ENCODE measurements around the gene MAN1A1.

MAN1A1 gene

DNA sequence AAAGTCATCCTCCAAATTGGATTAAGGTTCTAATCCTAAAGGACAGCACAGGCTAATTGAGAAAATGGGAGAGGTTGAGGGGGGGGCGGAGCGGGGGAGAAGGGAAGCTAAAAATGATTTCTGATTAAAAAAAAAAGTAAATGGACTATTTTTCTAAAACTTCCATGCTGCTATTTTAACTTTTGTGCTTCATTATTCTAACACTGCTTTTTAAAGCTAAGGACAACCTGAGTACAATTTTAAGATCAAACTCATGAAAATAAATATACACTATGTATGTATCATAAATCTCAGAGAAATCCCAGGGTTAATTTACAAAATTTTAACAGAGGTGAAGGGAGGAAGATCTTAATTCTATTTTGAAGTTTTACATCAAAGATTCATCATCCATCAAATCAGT, 4.4 kb downstream of the MAN1A1 start:
- no peak for DNase-seq

DNA sequence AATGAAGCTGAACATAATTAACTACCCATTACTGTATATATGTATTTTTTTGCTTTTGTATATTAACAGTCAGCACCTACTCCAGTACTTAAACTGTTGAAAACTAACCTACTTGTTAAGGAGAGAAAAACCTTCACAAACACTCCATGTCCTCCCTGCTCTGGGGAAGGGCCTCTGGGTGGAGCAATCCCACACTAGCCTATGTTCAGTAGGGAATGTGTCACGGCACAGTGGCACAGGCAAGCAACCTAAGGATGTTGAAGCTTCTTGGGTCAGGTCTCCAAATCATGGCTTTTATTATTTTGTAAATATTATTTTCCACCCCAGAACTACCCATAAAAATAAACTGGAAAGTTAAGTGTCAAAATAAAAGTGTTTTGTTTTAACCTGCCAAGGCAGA, 5.3 kb downstream of the MAN1A1 start:
- DNase-seq, result no peak

DNA sequence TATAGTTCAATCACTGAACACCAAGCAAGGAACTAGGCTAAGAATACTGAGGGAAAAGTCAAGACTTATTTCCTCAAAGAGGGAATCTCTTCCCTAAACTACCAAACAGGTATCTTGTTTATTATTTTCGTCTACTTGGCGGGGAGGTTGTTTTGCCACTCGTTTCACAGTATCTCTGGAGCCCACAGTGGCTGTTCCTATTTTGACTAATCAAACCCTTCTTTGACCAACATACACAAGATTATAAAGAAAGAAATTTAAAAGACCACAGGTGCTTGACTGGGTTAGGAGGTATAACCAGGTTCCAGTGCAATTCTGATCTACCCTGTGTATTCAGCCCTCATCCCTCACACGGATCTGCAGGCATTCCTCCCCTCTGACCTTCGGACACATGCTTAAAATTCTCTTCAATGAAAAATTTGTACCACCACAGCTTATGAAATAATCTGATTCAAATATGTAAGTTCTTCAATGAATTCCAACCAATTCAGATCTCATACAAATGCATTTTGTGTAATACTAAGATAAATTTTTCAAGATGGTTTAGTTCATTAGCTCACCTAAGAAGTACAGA, 5.9 kb downstream of the MAN1A1 start:
- no peak for DNase-seq

DNA sequence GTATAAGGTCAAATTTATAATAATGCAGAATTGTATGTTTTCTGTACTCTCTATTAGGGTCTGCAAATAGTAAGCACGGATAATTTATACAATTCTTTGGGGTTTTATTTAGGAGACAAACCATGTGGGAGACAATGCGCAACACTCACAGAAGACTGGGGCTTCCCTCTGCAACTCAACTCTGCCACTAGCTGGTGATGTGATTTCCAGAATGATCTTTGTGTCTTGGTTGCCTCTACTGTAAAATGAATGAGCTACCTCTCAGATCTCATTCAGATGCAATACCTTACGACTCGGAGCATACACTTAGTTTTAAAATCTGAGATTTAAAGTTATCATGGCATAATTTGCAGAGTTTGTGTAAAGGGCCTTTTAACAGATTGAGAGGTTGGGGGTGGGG, 6.4 kb downstream of the MAN1A1 start:
- DNase-seq, result no peak

DNA sequence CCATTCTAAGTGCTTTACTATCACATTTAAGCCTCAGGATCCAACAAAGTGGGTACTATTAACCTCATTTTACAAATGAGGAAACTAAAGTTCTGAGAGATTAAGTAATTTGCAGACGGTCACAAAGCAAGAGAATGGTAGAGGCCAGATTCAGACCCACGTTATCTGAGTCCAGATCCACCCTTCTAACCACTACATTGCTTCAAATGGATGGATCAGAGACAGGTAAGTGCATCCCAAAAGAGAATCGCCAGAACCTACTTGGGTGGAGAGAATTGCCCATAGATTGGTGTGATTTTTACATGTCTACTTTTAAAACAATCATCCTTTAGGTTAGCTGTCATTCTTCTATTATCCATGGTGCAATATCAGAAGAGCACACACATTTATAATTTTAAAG, 7.1 kb downstream of the MAN1A1 start:
- DNase-seq, result no peak

DNA sequence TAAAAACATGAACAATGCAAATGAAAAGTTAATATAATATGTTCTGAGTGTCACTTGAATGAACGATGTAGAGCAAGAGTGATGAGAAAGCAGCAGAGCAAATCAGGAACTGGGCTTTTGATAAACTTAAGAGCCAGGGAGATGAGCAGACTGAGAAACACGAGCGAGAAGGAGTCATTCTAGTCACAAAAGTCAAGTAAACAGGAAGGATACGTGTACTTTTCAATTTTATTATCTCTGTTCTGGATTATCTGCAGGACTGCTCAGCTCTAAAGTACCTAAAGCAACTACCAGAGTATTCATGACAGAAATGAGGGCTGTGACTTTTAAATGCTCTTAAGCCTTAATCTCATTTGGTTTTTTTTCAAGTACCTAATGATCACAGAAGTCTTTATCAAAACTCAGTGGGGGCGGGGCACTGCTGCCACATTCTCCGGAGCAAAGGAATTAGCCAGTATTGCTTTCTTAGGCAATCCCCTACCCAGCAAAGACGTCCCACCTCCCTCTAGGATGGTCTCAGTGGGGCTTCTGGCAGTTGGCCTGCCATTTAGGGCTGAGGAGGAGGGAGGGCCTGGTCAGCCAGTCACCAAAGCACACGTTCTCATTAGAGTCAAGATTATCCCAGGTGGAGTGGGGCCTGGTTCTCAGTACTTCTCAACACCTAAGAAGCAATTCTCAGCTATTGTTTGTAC, 8.6 kb downstream of the MAN1A1 start:
- no peak for DNase-seq

DNA sequence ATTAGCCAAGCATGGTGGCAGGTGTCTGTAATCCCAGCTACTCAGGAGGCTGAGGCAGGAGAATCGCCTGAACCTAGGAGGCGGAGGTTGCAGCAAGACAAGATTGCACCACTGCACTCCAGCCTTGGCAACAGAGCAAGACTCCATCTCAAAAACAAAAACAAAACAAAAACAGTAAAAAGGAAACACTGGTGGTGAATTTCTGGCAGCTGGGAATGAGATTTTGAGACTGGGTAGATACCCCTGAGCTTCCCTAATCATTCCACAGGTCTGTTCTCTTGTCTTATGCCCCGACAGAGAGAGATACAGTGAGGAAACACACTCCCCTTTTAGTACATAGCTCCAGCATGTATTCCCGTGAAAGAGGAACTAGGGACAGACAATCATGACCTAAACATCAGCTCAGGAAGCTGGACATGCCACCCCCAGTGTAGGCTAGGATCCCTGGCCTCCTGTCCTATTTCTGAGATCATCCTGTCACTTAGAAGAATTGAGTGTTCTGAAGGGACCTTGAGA, 9.6 kb downstream of the MAN1A1 start:
- DNase-seq, result no peak

DNA sequence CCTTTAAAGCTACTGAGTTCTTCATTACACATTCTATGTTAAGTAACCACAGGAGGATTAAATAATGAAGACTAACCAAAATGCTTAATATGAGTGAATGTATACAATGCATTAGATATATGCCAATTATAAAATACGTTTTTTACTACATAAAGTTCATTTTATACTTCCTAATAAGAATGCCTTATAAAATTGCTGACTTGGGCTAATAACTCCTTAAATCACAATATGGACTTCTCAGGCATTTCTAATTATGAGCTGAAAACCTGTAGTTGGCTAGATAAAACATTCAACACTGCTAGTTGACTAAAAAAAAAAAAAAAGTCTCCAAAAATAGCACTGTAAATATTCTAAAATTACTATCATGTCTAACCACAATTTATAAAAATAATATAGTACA, 11.8 kb downstream of the MAN1A1 start:
- DNase-seq, result no peak

DNA sequence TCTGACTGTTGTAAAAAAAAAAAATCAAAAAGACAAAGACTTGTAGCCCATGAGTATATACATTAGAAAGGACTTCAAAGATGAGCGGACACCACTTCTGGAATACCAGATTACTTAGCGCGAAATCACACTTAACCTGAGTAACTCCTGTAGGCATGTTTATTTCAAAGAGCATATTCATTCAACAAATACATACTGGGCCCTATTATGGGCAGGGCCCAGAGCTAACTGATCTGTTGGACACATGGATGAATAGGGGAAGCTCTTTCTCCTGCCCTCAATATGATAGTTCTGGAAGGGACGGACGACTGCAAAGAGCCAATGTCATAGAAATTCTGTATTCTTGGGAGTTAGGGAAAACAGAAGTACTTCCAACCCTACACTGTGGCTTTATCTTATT, 12.3 kb downstream of the MAN1A1 start:
- DNase-seq, result no peak

DNA sequence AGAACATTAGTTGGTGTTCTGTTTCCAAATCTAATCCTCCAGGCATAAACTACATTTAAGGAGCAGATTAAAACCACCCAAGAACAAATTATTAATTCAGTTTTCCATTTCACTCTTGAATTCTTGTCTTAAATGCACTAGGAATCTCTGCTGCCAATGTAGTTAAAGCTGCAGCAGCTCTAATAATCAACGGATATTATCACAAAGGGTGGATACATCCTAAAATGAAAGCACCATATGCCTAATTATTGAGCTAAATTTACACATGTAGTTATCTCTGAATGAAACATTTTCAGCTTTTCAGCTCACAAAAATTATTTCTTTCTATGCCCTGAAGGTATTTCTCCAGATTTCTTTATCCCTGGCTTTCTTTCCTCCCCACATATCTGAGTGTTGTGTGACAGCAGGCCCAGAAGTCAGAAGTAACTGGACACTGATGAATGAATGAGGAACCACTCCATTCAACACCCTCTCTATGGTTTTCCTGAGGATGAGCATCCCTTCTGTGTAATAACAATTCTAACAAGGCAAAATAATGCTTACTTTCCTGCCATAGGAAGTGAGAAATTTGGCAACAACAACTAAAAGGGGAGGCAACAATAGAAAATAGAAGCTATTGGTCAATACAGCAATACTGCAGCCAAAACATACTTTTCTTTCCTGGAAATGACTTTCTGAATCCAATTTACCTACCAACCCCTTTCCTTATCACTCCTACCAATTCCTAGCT, 14.9 kb downstream of the MAN1A1 start:
- no peak for DNase-seq

DNA sequence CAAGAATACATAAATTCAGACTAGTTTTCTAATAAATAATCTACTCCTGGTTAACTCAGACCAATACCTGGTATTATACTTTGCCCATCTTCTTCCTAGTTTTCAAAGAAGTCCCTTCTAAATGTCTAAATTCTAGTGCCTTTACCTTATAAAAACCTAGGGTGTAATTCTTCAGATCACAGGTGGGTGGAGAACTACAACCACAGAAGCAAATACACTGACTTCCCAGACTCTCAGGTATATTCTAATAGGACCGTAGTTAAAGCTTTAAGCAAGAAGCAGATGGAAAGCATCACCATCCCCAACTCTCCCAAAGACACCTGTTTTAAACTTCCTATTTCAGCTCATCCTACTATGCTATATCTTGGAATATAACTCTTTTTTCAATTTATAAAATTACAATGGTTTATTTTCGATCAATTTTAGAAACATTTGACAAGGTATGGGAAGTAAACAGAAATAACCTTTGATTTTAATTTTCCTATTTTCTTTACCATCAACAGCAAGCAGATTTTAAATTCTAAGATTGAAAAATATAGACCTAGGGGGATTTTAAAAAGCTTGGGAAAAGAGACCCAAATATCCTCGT, 15.8 kb downstream of the MAN1A1 start:
- no peak for DNase-seq

DNA sequence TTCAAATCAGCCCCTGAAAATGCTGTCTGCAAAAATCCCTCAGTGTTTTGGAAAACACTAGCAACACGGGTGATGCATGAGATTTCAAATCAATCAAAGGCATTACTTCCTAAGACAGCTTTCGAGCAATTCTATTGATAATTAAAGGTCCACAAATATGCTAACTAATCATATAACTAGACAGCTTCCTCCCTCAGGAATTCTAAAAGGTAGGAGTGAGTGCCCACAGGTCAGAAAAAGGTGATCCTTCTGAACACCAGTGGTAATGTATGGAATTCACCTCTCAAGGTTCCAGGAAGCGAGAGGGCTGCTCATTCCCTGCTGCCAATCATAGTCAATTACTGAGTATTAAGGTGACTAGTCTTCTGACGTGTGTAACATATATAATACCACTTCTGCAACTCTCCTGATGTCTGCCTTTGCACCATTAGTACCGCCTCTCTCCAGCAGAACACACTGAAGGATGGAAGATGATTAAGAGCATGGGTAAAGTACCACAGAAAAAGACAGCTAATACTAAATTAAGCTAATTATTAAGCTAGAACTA, 16.4 kb downstream of the MAN1A1 start:
- no peak for DNase-seq

DNA sequence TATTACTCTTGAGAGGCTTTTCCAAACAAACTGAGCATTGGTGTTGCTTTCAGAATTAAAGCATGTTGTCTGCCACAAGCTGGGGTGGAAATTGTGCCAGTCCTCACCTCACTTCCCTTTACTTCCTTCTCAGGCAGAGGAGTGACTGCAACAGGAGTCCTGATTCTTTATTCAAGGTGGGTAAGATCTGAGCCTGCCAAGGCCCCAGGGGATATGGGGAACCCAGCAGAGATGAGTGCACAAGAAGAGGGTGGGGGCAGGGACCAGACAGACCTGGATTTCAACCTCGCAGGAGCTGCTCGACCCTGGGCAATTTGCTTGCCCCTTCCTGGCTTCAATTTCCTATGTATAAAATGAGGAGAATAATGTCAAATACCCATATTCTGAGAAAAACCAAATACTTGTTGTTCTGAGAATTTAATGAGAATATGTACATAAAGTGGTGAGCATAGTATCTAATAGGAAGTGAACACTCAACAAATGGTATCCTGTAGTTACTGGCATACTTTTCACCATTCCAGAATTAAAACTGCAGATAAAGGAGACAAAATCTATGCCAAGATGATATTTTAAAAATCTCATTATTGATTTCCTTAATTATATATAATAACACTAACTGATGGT, 17.8 kb downstream of the MAN1A1 start:
- DNase-seq, result no peak

DNA sequence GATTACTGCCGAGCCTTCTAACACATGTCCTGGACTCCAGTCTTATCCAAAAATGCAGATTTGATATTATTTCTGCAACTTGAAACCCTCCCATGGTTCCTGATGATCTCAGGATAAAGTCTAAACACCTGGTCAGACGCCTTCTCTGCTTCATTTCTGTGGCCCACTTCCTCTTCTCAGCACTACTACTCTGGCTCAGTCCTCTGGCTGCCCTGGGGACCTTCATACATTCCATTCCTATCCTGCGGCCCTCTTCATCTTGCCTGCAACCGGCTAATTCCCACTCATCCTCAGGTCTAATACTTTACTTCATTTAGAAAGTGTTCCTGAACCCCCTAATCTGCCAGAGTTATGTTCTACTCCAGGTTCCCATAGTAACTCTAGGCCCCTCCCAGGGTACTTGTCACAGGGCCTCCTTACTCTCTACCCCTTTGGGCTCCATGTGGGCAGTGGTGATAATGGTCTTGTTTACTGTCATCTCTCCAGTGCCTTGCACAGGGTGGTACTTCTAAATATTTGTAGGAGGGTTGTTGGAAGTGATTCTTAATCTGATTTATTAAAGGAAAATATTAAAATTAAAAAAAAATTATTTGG, 18.9 kb downstream of the MAN1A1 start:
- no peak for DNase-seq

DNA sequence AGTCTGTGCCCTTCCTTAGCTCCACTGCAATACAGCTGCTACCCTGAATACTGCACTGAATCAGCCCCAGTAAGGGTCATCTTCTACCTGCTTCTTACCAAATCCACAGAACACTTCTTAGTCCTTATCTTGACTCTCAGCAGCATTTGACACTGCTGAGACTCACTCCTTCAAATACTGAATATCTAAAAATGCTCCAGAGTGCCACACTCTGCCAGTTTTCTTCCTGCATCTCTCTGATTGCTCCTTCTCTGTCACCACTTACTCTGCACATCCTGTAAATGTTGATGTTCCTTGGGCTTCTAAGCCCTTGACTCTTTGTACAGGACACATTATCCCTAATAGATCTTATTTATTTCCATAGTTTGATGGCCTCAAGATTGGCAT, 19.8 kb downstream of the MAN1A1 start:
- DNase-seq, result no peak

DNA sequence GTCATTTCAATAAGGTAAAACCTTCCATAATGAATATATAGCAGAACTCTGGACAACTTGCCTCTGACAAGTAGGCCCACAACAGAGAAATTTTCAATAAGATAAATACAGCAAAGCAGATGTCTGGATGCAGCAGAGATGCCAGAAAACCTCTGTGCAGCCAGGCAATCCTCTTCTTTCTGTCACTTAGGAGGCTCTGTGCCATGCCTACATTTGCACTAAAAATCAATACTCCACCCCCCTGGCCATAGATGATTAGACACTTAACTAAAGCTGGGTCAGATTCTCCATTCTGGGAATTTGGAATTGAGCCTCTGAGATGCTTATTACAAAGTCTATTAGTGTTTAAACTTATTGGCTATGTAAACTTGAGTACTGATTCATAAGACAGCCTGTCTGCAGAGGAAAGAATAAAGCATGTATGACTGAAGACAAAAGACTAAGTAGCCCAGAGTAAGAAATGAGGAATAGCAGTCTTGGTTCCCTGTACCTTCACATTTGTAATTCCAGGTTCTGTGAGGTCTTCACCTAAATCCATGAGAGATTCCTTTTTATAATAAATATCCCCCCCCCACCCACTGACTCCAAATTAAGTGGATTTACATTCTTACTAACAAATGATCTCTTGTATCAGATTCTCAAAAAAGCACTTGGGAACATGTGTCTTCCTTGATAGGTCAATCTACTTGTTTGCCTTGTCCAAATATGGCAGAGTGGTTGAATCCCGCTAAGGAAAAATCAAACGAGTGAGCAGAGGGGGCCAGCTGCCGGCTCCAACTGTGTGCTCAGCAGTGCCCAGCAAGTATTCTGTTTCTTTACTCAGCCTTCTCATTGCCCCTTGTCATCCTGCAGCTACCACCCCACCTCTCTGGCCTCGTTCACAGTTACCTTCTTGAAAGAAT, 20.4 kb downstream of the MAN1A1 start:
- DNase-seq, result no peak

DNA sequence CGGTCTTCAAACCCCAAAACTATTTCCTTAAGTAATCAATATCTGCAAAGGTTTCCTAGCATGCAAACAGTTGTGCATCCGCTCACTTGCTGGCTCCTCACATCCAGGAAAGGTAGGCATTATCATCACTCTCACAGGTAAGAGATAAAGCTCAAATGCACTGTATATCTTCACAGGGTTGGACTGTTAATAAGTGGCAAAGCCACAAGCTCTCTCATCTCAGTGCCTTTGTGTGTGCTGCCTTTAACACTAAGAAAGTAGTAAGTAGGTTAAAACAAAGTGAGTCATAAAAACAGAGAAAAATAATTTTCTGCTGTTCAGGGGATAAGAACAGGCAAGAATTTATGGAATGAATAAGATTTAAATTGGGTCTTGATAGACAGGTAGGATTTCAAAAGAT, 21.3 kb downstream of the MAN1A1 start:
- DNase-seq, result no peak

DNA sequence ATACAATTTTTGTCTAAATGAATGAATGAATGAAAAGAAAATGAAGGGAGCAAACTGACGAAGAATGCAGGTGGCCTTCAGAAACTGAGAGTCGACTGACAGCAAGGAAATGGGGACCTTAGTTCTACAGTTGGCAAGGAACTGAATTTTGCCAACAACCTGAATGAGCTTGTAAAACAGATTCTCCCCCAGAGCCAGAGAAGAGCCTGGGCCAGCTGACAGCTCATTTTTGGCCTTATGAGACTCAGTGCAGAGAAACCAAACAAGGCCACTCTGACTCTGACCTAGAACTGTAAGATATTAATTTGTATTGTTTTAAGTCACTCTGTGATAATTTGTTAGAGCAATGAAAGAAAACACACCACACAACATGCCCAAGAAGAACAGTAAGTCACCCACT, 21.8 kb downstream of the MAN1A1 start:
- no peak for DNase-seq

DNA sequence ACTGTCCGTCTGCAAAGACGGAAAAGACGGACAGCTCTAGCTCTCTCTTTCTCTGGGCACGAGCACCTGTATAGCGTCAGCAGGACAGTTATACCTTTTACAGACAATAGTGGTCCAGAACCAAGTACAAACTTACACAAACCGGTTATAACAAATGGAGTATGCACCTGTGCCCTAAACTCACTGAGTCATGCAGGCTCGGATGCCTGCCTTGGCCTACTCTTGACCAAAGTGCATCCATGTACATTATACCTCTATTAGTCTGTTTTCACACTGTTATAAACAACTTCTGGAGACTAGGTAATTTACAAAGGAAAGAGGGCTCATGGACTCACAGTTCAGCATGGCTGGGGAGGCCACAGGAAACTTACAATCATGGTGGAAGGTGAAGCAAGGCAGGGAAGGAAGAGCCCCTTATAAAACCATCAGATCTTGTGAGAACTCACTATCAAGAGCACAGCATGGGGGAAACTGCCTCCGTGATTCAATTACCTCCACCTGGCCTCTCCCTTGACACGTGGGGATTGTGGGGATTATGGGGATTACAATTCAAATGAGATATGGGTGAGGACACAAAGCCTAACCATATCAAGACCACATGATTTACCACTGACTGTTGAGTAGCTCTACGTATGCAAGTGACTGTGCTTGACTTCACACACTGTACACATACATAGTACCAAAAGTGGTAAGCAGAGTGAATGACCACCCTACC, 23.1 kb downstream of the MAN1A1 start:
- no peak for DNase-seq

DNA sequence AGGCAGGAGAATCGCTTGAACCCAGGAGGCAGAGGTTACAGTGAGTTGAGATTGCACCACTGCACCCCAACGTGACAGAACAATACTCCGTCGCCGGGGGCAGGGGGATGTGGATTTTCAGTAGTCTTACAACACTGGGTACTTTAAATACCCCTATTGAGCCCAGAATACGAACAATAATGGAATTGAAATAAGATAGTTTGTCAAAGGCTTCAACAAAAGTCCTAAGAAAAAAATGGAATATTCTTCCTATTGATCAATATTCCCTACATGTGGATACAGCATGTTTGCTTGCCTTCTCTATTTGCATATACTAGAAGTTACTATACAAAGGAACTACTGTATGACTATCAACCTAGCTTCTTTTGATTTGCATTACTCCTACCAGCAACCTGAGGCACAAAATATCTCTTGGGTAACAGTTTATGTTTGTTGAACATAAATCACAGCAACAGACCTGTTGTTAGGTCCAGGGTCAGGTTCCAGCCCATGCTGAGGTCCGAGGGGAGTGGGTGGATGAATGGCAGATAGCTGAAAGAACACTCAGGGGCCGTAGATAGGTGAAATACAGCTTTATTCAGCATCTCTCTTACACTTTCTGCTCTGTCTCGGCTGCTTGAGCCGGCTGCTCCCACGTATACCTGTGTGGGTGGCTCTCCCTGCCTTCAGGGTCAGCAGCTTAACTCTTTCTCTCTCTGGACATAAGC, 23.8 kb downstream of the MAN1A1 start:
- DNase-seq, result no peak

All from activated effector memory CD4-positive, alpha-beta T cell treated with anti-CD3 and anti-CD28 coated beads, Interleukin-2, amount 50 U/mL, for 16 hours (primary cell).